ENCODE results near the gene ATP9A.
A peak's percentile ranks its signal among the peaks of the same experiment; 100 is the strongest.

The ATP9A gene

GRCh38 chr20:51625105-51625504 is 143.1 kb downstream of the ATP9A start:
- DNase-seq, result no peak

- DNase-seq, result peak; percentile 42 to 63
These were observed 143.9 kb downstream of the ATP9A start for GRCh38 chr20:51624157-51624731.

- no peak for DNase-seq
These were observed 144.9 kb downstream of the ATP9A start for GRCh38 chr20:51623255-51623654.

- no peak for DNase-seq
These were observed 146.0 kb downstream of the ATP9A start for GRCh38 chr20:51622004-51622874.

- DNase-seq, result no peak
These were observed 147.8 kb downstream of the ATP9A start for GRCh38 chr20:51620432-51620831.

GRCh38 chr20:51616060-51616459 is 152.1 kb downstream of the ATP9A start:
- no peak for DNase-seq

- no peak for DNase-seq
These were observed 153.5 kb downstream of the ATP9A start for GRCh38 chr20:51614687-51615086.

- no peak for DNase-seq
These were observed 154.6 kb downstream of the ATP9A start for GRCh38 chr20:51613580-51613979.

- DNase-seq, result no peak
These were observed 155.3 kb downstream of the ATP9A start for GRCh38 chr20:51612896-51613295.

- no peak for DNase-seq
These were observed 156.6 kb downstream of the ATP9A start for GRCh38 chr20:51611625-51611890.

- DNase-seq, result no peak
These were observed 157.2 kb downstream of the ATP9A start for GRCh38 chr20:51610761-51611624.

- no peak for DNase-seq
These were observed 158.1 kb downstream of the ATP9A start for GRCh38 chr20:51610111-51610510.

GRCh38 chr20:51609251-51609650 is 158.9 kb downstream of the ATP9A start:
- DNase-seq, result no peak

- no peak for DNase-seq
These were observed 160.1 kb downstream of the ATP9A start for GRCh38 chr20:51608061-51608460.

GRCh38 chr20:51607170-51607569 is 161.0 kb downstream of the ATP9A start:
- no peak for DNase-seq

GRCh38 chr20:51604851-51605250 is 163.3 kb downstream of the ATP9A start:
- DNase-seq, result no peak

GRCh38 chr20:51602131-51602530 is 166.1 kb downstream of the ATP9A start:
- DNase-seq, result no peak

- no peak for DNase-seq
These were observed 167.2 kb downstream of the ATP9A start for GRCh38 chr20:51600950-51601349.

GRCh38 chr20:51600016-51600420 is 168.2 kb downstream of the ATP9A start:
- DNase-seq, result no peak

- no peak for DNase-seq
These were observed 169.6 kb downstream of the ATP9A start for GRCh38 chr20:51598556-51598955.

GRCh38 chr20:51597389-51598231 is 170.6 kb downstream of the ATP9A start:
- DNase-seq, result no peak

- no peak for DNase-seq
These were observed 171.4 kb downstream of the ATP9A start for GRCh38 chr20:51596668-51597388.
